HPDE6-E6E7 (cell line): ENCODE measurements around the gene GPC2.
A peak's percentile ranks its signal among the peaks of the same experiment; 100 is the strongest.

ENCODE experiments used
- DNase-seq: peaks from one replicate; pipeline ENCODE4 v3.0.0; 2011; ENCODE audit warnings: missing footprints; ENCODE audit errors: extremely low spot score

The GPC2 gene

DNA sequence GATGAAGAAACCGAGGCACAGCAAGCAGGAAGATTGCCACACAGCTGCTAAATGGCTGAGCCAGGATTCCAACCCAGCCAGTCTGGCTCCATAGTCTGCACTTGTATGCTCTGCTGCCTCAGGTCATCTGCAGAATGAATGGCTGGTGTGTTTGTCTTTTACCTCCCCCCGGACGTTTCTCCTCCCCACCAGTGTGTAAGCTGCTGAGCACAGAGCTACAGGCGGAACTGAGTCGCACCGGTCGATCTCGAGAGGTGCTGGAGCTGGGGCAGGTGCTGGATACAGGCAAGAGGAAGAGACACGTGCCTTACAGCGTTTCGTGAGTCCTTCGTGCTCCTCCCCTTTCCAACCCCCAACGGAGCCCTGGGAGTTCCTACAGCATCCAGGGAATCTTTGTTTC is 55.1 kb downstream of the GPC2 start:
- DNase-seq, result no peak

DNA sequence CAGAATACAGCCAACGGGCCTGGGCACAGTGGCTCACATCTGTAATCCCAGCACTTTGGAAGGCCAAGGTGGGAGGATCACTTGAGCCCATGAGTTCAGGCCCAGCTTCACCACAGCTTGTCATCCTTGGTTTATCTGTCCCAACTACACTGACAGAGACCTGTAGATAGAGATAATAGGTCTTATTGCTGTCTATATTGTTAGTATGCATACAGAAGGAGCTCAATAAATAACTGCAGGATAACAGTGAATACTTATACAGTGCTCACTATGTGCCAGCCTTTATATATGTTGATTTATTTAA is 56.5 kb downstream of the GPC2 start:
- DNase-seq, result no peak

DNA sequence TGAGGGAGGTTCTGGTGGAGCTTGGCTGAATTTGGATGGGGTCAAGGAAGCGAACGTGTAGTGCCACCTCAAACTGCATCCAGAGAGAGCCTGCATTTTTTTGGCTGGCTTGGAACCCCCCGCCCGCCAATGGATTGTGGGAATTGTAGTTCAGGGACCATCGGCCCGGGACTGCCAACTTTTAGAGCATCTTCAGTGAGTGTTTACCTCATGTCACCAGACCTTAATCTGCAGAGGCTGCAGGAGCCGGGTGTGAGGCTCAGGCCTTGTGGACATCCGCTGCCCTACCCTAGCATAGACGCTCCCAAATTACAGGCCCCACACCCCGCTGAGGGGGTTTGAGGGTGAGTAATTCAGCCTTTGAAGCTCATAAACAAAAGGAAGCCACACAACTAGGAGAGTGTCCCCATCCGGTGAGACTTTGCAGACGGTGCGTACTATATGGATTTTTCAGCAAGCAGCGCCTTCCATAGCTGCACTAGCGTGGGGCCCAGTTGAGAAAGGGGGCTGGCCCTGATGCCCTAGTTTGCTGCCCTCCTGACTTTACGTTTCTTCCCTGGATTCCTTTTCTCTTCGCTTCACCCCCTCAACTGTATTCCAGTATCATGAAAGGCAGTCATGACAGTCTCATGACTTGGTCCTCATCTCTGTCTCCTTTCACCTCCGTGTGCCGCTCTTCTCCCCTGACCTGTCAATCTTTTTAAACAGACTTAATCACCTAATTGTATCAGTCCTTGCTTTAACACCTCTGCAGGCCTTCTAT is 57.0 kb downstream of the GPC2 start:
- peak; percentile 54 for DNase-seq
